ENCODE data around the gene PLEKHA7.

DNA sequence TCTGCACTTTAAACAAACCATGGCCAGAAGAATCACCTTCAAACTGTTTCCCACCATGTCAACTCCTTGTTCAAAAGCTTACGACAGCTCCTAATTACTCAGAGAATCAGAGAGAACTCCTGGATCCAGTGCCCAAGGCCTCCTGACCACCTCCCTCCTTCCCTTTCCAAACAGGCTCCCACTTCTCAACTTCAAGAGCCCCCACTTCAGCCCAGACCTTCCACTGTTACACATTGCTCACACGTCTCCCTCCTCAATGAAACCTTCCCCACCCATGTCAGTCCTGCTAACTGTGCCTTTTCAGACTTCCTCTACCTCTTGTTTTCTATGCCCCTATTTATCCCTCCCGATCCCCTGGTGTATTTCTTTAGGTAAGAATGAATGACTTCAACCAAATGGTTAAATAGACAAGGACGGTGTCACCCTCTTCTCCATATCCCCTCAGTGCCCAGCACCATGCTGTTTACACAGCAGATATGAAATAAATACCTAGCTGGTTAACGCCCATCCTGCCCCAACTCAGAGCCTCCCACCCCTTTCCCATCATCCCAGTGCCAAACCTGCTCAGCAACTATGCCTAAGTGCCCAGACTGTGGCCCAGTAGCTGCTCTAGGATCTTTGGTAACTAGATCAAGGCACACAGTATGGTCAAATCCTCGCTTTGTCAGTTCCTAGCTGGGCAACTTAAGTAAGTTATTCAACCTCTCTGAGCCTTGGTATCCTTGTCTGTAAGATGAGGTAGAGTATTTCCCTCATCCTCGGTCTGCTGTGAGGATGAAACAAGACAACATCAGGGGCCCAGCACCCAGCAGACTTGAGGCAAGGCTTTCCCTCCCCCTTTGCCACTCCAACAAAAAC lies 36.8 kb downstream of the PLEKHA7 start:
- TF ChIP-seq GABPA (IDR thresholded peaks at IDR 0.05; ENCODE audit: low read depth), result no peak
- no peak for TF ChIP-seq POLR2AphosphoS5 (IDR thresholded peaks at IDR 0.05; ENCODE audit: low read depth)
- TF ChIP-seq, protein P1, sequence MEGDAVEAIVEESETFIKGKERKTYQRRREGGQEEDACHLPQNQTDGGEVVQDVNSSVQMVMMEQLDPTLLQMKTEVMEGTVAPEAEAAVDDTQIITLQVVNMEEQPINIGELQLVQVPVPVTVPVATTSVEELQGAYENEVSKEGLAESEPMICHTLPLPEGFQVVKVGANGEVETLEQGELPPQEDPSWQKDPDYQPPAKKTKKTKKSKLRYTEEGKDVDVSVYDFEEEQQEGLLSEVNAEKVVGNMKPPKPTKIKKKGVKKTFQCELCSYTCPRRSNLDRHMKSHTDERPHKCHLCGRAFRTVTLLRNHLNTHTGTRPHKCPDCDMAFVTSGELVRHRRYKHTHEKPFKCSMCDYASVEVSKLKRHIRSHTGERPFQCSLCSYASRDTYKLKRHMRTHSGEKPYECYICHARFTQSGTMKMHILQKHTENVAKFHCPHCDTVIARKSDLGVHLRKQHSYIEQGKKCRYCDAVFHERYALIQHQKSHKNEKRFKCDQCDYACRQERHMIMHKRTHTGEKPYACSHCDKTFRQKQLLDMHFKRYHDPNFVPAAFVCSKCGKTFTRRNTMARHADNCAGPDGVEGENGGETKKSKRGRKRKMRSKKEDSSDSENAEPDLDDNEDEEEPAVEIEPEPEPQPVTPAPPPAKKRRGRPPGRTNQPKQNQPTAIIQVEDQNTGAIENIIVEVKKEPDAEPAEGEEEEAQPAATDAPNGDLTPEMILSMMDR (IDR thresholded peaks at IDR 0.05; ENCODE audit: insufficient read depth, low read length), result no peak
